GM12801 (cell line): ENCODE results near the gene TMEM256.

Experiments used
- CTCF ChIP-seq: IDR thresholded peaks from one replicate; pipeline ENCODE4 v1.5.1; 2011; ENCODE audit warnings: control low read depth; ENCODE audit not compliant: insufficient read length; ENCODE audit errors: extremely low read depth

Gene TMEM256

GRCh38 chr17:7410634-7411426 lies 6.9 kb upstream of the TMEM256 start:
- no peak for TF ChIP-seq CTCF

GRCh38 chr17:7409716-7410115 lies 5.8 kb upstream of the TMEM256 start:
- no peak for TF ChIP-seq CTCF

- no peak for TF ChIP-seq CTCF
Measured at GRCh38 chr17:7408863-7409262, 5.0 kb upstream of the TMEM256 start.

GRCh38 chr17:7408252-7408727 lies 4.4 kb upstream of the TMEM256 start:
- TF ChIP-seq CTCF = no peak

- no peak for TF ChIP-seq CTCF
Measured at GRCh38 chr17:7407485-7408251, 3.8 kb upstream of the TMEM256 start, which contains the start of gene NLGN2. Gene NLGN2, plus strand, starts transcription at chr17:7407845. Its CDS starts 411 bp downstream, at chr17:7408256.

- no peak for TF ChIP-seq CTCF
Measured at GRCh38 chr17:7407082-7407481, 3.2 kb upstream of the TMEM256 start.

- TF ChIP-seq CTCF = no peak
Measured at GRCh38 chr17:7406235-7406825, 2.4 kb upstream of the TMEM256 start.
